GM18951 (cell line): ENCODE data around the gene KNDC1.

ENCODE experiments used
- POLR2A ChIP-seq: IDR thresholded peaks from 4 replicates; pipeline ENCODE4 v1.6.1; 2011; ENCODE audit warnings: mild to moderate bottlenecking; ENCODE audit not compliant: insufficient read length, insufficient read depth; ENCODE audit errors: extremely low read depth
- in situ Hi-C: fragments of 300-500 bp; cut with MboI; formaldehyde crosslinking; loops from one replicate; pipeline ENCODE4 v1.12.0; 2022; ENCODE audit warnings: low sequenced_read_pairs, mixed read lengths, inconsistent platforms; ENCODE audit not compliant: unreplicated experiment

Gene KNDC1

DNA sequence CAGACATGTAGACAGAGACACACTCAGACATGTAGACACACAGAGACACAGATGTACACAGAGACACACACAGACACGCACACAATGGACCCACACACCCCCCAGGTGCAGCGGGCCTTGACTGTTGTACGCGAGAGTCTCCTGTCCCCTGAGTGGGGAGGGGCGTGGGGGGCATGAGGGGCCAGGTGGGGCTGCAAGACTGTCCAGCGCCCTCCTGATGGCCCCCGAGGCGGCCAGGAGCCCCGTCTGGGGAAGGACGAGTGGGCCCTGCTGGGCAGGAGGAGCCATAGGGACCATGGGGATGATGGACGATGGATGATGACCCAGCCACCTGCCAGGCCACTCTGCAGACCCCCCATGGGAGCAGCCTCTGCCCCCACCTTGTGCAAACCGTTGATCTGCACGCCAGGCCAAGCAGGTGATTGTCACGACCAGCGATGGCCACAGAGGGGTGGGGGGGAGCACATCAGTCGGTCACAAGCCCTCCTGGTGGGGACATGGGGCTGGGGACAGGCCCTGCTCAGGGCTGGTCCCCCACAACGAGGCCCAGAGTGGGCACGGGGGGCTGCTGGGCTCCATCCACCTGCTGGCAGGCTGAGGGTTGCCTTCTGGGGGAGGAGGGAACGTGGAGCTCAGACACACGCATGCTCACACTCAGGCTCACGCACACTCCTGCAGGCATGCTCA, 89.2 kb downstream of the KNDC1 start:
- in situ Hi-C loops = loop anchor here (25.0 kb wide), 1 partner anchor 337 kb away; no protein-coding TSS in a partner anchor
- no peak for TF ChIP-seq POLR2A

DNA sequence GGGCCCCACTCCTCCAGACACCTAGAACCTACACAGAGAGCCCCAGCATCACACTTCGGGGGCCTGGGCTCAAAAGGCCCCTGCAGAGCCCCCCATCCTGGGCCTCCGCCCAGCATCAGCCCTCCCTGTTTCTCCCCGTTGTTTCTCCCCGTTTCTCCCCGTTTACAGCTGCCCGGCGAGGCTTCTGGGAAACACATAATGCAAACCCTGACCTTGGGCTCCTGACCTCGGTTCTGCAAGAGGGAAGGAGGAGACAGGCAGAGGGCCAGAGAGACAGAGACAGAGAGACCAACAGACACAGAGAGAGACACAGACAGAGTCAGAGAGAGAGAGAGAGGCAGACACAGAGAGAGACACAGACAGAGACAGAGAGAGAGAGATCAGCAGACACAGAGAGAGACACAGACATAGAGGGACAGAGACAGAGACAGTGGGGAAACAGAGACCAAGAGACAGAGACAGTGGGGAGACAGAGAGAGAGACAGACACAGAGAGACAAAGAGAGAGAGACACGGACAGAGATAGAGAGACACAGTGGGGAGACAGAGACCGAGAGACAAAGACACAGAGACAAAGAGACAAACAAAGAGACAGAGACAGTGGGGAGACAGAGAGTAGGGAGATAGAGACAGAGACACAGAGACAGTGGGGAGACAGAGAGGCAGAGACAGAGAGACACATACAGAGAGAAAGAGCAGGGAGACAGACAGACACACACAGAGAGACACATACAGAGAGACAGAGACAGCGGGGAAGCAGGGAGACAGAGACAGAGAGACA, 90.1 kb downstream of the KNDC1 start:
- in situ Hi-C loops = loop anchor here (25.0 kb wide), 1 partner anchor 338 kb away; no protein-coding TSS in a partner anchor
- TF ChIP-seq POLR2A = no peak

GRCh38 chr10:133251388-133252222, 91.6 kb downstream of the KNDC1 start:
- no peak for TF ChIP-seq POLR2A
- in situ Hi-C loops = no loop called here

DNA sequence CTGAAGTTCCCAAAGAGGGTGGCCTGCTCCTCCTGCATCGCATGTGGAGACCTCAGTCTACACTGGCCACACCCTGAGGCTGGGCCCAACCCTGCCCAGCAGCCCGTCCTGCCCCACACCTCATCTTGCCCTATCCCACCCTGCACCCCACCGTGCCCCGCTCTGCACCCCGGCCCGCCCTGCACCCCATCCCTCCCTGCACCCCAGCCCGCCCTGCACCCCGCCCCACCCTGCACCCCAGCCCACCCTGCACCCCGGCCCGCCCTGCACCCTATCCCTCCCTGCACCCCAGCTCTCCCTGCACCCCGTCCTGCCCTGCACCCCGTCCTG, 92.2 kb downstream of the KNDC1 start:
- in situ Hi-C loops = no loop called here

GRCh38 chr10:133253361-133253955, 93.4 kb downstream of the KNDC1 start:
- in situ Hi-C loops = no loop called here

More for the DNA sequence above, 92.2 kb downstream of the KNDC1 start:
- no peak for TF ChIP-seq POLR2A

GRCh38 chr10:133254421-133255120, 94.6 kb downstream of the KNDC1 start:
- in situ Hi-C loops = no loop called here
- TF ChIP-seq POLR2A = no peak

More at GRCh38 chr10:133253361-133253955, 93.4 kb downstream of the KNDC1 start:
- no peak for TF ChIP-seq POLR2A

GRCh38 chr10:133255323-133255722, 95.3 kb downstream of the KNDC1 start:
- in situ Hi-C loops = no loop called here
- no peak for TF ChIP-seq POLR2A

- in situ Hi-C loops = no loop called here
- no peak for TF ChIP-seq POLR2A
Observed at GRCh38 chr10:133257489-133258065, 97.6 kb downstream of the KNDC1 start.

DNA sequence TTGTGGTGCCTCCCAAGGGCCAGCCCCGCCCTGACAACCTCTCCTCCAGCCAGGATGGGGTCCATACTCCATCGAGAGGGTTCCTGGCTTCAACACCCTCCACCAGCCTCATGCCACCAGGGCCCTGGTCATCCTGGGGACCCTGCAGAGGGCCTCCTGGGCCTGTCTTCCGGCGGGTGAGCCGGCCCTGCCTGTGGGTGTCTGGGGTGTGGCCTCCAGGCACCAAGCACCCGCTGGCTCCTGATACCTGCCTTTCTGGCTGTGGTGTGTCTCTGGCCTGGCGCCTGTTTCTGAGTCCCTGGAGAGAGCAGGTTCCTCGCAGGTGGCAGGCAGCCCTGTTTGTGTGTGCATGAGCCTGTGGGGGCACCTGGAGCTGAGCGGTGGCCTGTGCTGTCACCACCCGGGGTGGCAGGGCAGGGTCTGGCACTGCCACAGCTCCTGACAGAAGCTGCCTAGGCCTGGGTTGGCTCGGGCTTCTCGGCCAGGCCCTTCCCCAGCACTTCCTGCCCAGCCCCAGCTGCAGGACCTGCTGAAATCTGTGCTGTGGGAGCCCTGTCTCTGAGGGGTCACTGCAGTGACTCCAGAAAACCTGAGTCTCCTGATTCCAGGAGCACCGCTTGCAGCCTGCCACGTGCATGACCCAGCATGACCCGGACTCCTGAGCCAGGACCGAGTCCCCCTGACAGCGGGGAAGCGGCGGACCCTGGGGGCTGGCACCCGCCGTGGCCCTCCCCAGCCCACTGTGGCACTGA, 98.2 kb downstream of the KNDC1 start:
- TF ChIP-seq POLR2A = no peak
- in situ Hi-C loops = no loop called here

GRCh38 chr10:133258818-133259601, 99.0 kb downstream of the KNDC1 start:
- in situ Hi-C loops = no loop called here

GRCh38 chr10:133259602-133259989, 99.6 kb downstream of the KNDC1 start:
- no peak for TF ChIP-seq POLR2A
- in situ Hi-C loops = no loop called here

More at GRCh38 chr10:133258818-133259601, 99.0 kb downstream of the KNDC1 start:
- TF ChIP-seq POLR2A = no peak
